NB4 (cell line): Measurements from ENCODE around the gene OLA1.

Experiments
- DNase-seq: peaks from one replicate; pipeline ENCODE4 v3.0.0; 2010; ENCODE audit warnings: low read depth
- H3K4me3 ChIP-seq: one replicate; pipeline ENCODE4 v1.5.1; 2011; ENCODE audit warnings: mild to moderate bottlenecking, low read depth, low read length, moderate library complexity
- MYC ChIP-seq: IDR thresholded peaks from 2 replicates; pipeline ENCODE4 v1.6.1; 2011; ENCODE audit warnings: low read depth, low read length
- POLR2A ChIP-seq: IDR thresholded peaks from 2 replicates; pipeline ENCODE4 v1.6.1; 2011; ENCODE audit warnings: mild to moderate bottlenecking; ENCODE audit not compliant: insufficient read length; ENCODE audit errors: extremely low read depth
- TF ChIP-seq, protein P1 (sequence below): IDR thresholded peaks from one replicate; pipeline ENCODE4 v1.5.1; 2012; ENCODE audit warnings: low read depth, low read length
- TF ChIP-seq, protein P2 (sequence below): IDR thresholded peaks from 2 replicates; pipeline ENCODE4 v1.6.1; 2011; ENCODE audit warnings: low read depth, low read length

OLA1 gene

DNA sequence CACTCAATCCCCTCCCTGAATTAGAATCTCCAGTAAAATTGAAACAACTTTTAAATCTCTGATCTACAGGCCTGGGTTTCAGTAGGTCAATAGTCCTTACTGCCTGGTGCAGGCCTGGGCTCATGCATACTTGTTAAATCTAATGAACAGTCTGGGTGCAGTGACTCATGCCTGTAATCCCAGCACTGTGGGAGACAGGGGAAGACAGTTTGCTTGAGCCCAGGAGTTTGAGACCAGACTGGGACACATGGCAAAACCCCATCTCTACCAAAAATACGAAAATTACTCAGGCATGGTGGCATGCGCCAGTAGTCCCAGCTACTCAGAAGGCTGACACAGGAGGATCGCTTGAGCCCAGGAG lies 188.5 kb downstream of the OLA1 start:
- H3K4me3 ChIP-seq, result no peak overlapping the region
- DNase-seq, result no peak
- TF ChIP-seq POLR2A, result no peak
- TF ChIP-seq, protein P1, sequence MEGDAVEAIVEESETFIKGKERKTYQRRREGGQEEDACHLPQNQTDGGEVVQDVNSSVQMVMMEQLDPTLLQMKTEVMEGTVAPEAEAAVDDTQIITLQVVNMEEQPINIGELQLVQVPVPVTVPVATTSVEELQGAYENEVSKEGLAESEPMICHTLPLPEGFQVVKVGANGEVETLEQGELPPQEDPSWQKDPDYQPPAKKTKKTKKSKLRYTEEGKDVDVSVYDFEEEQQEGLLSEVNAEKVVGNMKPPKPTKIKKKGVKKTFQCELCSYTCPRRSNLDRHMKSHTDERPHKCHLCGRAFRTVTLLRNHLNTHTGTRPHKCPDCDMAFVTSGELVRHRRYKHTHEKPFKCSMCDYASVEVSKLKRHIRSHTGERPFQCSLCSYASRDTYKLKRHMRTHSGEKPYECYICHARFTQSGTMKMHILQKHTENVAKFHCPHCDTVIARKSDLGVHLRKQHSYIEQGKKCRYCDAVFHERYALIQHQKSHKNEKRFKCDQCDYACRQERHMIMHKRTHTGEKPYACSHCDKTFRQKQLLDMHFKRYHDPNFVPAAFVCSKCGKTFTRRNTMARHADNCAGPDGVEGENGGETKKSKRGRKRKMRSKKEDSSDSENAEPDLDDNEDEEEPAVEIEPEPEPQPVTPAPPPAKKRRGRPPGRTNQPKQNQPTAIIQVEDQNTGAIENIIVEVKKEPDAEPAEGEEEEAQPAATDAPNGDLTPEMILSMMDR, result no peak
- TF ChIP-seq, protein P2, sequence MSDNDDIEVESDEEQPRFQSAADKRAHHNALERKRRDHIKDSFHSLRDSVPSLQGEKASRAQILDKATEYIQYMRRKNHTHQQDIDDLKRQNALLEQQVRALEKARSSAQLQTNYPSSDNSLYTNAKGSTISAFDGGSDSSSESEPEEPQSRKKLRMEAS, result no peak

DNA sequence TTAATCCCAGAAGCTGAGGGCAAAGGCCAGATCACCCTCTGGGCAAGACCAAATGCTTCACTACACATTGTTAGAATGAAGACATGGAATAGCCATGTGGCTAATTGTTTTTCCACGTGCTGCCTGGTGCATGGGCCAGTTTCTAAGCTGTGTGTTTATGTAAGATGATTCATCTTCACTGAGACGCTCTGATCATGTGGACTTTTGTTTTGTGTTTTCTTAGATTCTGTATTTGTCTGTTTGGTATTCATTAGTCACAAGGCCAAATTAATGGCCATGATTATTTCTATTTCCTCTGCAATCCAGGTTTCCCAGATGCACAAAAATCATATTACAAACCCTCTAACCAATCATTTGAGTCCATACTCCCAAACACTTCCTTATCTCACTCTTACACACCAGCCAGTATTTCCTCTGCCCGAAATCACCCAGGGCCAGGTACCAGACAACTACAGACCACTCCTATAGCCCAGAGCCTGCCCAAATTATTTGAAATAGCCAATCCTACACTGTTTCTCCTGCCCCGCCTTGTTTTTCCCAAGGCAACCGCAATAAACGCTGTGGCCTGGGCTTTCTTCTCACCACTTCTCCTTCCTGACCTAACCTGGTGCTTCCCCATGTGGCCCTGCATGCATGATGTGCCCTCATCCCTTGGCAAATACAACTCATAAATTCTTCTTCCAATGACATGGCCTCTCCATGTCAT lies 189.0 kb downstream of the OLA1 start:
- TF ChIP-seq, protein P2, result no peak
- TF ChIP-seq, protein P1, result no peak
- TF ChIP-seq MYC, result no peak
- no peak for TF ChIP-seq POLR2A
- peak; percentile 32 for DNase-seq
- H3K4me3 ChIP-seq, result no peak overlapping the region

DNA sequence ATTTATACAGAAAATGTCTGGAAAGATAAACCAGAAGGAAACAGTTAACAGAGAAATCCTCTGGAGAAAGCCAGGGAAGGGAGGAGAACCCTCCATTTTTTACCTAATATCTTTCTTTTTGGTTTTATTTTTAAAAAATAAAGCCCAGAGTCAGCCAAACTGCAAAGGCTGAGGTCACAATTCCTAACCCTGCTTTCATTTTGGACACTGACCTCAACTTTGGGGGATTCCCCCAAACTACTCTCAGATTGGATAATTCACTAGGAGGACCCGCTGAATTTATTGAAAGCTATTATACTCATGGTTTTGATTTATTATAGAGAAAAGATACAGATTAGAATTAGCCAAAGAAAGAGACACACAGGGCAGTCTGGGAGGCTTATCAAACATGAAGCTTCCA lies 189.9 kb downstream of the OLA1 start:
- H3K4me3 ChIP-seq, result no peak overlapping the region
- no peak for DNase-seq
- TF ChIP-seq, protein P1, result no peak
- TF ChIP-seq POLR2A (no peak), MYC (no peak)
- TF ChIP-seq, protein P2, result no peak

DNA sequence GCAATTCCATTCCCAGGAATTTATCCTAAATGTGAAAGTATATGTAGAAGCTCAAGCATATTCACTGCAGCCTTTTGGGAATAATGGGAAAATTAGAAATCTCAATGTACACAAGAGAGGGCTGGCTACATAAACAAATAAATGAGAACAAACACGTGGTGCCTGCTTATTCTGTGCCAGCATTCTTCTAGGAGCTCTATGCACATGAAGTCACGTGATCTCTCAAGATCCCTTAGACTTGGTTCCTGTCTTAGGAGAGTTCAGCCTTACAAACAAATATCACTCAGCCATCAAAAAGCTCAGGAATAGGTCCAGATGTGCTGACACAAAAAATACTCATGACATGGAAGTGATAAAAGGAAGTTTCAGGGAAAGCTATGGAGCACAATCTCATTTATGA lies 190.3 kb downstream of the OLA1 start:
- no peak overlapping the region for H3K4me3 ChIP-seq
- TF ChIP-seq, protein P2, result no peak
- TF ChIP-seq POLR2A, result no peak
- TF ChIP-seq MYC, result no peak
- TF ChIP-seq, protein P1, result no peak
- DNase-seq, result no peak

DNA sequence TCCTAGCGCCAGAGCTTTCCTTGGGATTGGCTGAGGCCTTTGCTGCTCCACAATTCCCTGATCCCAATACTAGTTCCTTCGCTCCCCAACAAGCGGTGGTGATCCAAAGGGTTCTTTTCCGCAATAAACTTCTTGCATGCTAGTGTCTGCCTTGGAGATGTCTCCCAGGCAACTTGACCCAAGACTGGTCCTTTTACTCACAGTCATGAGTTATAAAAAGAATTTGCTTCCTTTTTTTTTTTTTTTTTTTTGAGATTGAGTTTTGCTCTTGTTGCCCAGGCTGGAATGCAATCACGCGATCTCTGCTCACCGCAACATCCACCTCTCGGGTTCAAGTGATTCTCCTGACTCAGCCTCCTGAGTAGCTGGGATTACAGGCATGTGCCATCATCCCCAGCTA lies 193.4 kb downstream of the OLA1 start:
- no peak overlapping the region for H3K4me3 ChIP-seq
- no peak for DNase-seq
- TF ChIP-seq MYC (no peak), POLR2A (no peak)
- TF ChIP-seq, protein P1, result no peak
- TF ChIP-seq, protein P2, result no peak
